Osteocyte (in vitro differentiated cells): Measurements from ENCODE around the gene GMDS. TPM values are rescaled to one million over a fixed set of nuclear protein-coding genes. Genes with fewer than 3 reads are reported as not detected.
A peak's percentile ranks its signal among the peaks of the same experiment; 100 is the strongest.

Experiments used
- DNase-seq: peaks from one replicate; pipeline ENCODE4 v3.0.0; 2021; ENCODE audit warnings: mixed read lengths; ENCODE audit not compliant: unreplicated experiment; ENCODE audit errors: extremely low spot score
- H3K27ac Mint-ChIP-seq: one replicate; pipeline ENCODE4 v1.8.0; 2021; ENCODE audit warnings: mild to moderate bottlenecking, mixed read lengths; ENCODE audit not compliant: unreplicated experiment
- H3K27me3 Mint-ChIP-seq: one replicate; pipeline ENCODE4 v1.8.0; 2021; ENCODE audit warnings: mixed read lengths; ENCODE audit not compliant: unreplicated experiment
- H3K36me3 Mint-ChIP-seq: one replicate; pipeline ENCODE4 v1.8.0; 2021; ENCODE audit warnings: mixed read lengths; ENCODE audit not compliant: unreplicated experiment
- H3K4me1 Mint-ChIP-seq: one replicate; pipeline ENCODE4 v1.8.0; 2021; ENCODE audit warnings: mixed read lengths; ENCODE audit not compliant: unreplicated experiment
- H3K4me3 Mint-ChIP-seq: one replicate; pipeline ENCODE4 v1.8.0; 2021; ENCODE audit warnings: mild to moderate bottlenecking, moderate library complexity, mixed read lengths; ENCODE audit not compliant: unreplicated experiment
- H3K9me3 Mint-ChIP-seq: one replicate; pipeline ENCODE4 v1.8.0; 2021; ENCODE audit warnings: mixed read lengths; ENCODE audit not compliant: unreplicated experiment
- total RNA-seq: library from RNA; stranded (reverse); gene quantifications from 2 replicates; pipeline ENCODE4 v1.2.1, GENCODE V29; 2021
- TF ChIP-seq, protein P1 (sequence below): fragments of 200-600 bp; sonication (generic); IDR thresholded peaks from 2 replicates; pipeline ENCODE4 v1.5.0; 2021; ENCODE audit warnings: antibody characterized with exemption, mild to moderate bottlenecking, moderate library complexity

GMDS gene
- total RNA-seq, 1 donor from 2014 or later = 30.7 TPM

DNA sequence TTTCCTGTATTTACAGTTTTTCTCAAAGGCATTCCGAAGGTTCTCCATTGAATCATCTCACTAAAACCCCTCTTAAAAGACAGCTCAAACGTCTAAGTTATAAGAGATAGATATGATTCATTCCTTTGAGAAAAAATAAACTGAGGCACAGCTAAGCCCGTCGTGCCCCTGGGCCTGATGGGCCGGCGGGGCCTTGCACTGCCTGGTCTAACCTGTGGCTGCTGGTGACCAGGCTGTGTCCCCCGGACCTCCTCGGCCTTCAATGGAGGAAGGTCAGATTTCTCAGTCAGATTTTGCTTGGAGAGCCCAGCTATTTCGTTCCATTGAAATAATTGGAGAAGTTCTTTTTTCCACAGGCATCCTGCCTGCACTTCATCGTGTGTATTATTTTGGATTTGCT, 647.0 kb downstream of the GMDS start:
- H3K4me1 Mint-ChIP-seq = peaks cover 17% of the 10 kb centered on the region
- H3K36me3 Mint-ChIP-seq = no peaks in the 10 kb centered on the region
- H3K27ac Mint-ChIP-seq = no peak overlapping the region
- H3K4me3 Mint-ChIP-seq = no peak overlapping the region
- DNase-seq = no peak
- no peaks in the 10 kb centered on the region for H3K9me3 Mint-ChIP-seq
- TF ChIP-seq, protein P1, sequence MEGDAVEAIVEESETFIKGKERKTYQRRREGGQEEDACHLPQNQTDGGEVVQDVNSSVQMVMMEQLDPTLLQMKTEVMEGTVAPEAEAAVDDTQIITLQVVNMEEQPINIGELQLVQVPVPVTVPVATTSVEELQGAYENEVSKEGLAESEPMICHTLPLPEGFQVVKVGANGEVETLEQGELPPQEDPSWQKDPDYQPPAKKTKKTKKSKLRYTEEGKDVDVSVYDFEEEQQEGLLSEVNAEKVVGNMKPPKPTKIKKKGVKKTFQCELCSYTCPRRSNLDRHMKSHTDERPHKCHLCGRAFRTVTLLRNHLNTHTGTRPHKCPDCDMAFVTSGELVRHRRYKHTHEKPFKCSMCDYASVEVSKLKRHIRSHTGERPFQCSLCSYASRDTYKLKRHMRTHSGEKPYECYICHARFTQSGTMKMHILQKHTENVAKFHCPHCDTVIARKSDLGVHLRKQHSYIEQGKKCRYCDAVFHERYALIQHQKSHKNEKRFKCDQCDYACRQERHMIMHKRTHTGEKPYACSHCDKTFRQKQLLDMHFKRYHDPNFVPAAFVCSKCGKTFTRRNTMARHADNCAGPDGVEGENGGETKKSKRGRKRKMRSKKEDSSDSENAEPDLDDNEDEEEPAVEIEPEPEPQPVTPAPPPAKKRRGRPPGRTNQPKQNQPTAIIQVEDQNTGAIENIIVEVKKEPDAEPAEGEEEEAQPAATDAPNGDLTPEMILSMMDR = no peak
- peaks cover 4% of the 10 kb centered on the region for H3K27me3 Mint-ChIP-seq

DNA sequence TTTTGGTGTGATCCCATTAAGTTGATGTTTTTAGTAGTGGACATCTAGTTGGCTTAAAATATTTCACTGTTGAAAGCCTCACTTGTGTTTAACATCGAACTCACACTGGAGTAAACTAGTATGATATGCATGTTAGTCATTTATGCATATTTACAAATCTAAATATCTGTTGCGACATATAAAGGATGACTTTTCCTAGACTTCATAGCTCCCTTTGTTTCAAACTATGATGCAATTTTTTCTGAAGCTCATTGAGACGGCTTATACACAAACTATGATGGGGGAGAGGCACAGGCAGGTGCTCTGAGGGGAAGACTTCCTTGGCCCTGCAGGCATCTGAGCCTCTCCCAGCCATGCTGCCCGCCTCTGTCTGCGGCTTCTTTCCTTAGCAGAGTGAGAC, 647.5 kb downstream of the GMDS start:
- TF ChIP-seq, protein P1 = no peak
- Mint-ChIP-seq H3K4me3 (no peak overlapping the region), H3K9me3 (no peaks in the 10 kb centered on the region), H3K27me3 (peaks cover 4% of the 10 kb centered on the region), H3K27ac (no peak overlapping the region), H3K36me3 (no peaks in the 10 kb centered on the region), H3K4me1 (peaks cover 17% of the 10 kb centered on the region)
- no peak for DNase-seq

DNA sequence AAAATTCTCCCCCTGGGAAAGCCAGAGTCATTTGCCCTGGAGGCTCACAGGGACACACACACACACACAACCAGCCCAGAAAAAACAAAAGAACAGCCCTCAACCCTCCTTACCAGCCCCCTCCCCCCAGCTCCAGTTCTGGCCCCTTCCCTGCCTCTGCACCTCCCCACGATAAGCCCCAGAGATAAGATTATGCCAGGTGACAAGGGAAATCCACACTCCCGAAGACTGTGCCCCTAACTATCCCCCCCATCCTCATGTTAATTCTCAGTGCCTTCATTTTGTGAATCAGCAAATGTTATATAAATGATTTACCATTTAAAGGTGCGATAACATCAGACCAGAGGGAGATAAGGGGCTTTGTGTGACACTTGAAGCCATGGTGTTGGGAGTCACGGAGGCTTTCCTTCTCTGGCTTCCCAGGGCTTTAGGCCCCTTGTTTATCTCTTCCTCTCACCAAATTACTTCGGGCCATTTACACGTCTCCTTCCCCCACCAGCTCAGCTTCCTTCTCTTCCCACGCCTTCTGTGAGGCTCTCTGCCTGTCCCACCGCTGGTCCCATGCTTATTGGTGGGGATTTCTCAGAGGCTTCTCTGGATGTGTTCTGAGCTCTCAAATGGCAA, 648.2 kb downstream of the GMDS start:
- Mint-ChIP-seq H3K36me3 (no peaks in the 10 kb centered on the region), H3K27me3 (peaks cover 4% of the 10 kb centered on the region), H3K4me1 (peaks cover 17% of the 10 kb centered on the region), H3K4me3 (no peak overlapping the region), H3K9me3 (no peaks in the 10 kb centered on the region), H3K27ac (no peak overlapping the region)
- TF ChIP-seq, protein P1 = no peak
- no peak for DNase-seq

DNA sequence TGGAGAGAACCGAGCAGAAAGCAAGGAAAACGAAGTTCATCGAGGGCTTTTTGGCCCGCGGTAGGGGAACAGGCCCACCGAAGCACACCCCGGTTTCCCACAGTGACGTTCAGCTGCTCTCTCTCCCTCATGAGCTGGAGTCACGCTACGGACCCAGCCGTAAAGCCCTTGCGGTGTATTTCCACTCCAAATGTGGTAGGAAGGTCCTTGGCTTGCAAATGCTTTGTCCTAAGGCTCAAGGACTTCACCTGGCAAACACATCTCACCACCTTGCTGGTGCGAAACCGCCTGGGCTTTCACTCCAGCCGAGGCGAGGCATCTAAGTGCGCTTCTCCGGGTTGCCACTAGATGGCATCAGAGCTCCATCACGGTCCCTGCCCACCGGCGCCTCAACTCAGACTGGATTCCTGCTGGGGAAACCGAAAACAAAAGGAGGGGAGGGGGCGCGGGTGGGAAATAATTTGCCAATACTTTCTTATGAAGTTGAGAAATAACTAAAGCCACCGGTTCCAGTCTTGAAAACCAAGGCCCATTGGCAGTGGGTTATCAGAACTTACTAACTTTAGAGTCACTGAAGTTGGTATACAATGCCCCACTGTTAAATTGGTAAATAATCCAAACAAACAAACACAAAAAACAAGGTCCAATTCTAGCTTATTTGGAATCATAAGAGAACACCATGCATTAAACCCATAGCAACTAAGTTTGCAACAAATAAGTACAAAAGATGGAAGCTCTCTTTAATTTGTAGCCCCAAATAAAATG, 649.1 kb downstream of the GMDS start:
- DNase-seq = no peak
- Mint-ChIP-seq H3K27ac (no peak overlapping the region), H3K4me3 (peak overlapping the region; percentile 43), H3K27me3 (peaks cover 6% of the 10 kb centered on the region), H3K4me1 (peaks cover 17% of the 10 kb centered on the region), H3K9me3 (no peaks in the 10 kb centered on the region), H3K36me3 (no peaks in the 10 kb centered on the region)
- TF ChIP-seq, protein P1 = peak; percentile 97

DNA sequence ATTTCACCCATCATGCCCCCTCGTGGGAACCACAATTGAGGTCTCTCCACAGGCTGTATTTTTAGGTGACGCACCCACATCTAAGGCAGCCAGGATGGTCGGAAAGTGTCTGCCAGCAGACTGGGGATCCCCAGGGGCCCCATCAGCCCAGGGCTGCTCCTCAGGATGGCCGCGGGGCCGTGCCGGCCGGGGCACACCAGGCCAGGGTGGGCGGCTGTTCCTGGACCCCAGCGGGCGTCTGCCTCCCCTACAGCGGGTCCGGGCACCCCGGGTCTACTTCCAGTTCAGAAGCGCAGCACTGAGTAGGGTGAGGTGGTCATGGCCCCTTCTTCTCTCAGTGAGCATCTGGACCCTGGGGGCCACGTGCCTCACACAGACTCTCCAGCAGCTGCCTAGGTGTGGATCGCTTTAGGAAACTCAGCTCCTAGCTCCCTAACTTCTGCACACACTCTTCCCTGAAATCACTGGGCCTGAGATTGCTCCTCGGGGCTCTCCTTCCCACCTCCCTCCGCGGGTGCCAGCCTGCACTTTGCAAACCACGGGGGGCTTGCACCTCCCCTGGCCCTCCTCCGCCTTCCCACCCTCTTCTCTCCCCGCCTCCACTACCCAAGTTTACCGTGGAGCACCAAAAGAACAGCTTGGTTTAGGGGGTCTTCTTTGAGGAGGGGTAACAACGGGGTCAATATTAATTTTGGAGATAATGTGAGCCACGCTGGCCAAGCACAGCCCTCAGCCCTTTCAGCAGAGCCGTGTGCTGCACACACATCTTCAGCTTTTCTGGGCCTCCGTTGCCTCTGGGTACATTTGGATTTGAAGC, 649.9 kb downstream of the GMDS start:
- Mint-ChIP-seq H3K36me3 (no peaks in the 10 kb centered on the region), H3K27ac (no peak overlapping the region), H3K4me3 (peak overlapping the region; percentile 43), H3K4me1 (peaks cover 17% of the 10 kb centered on the region), H3K27me3 (peaks cover 6% of the 10 kb centered on the region), H3K9me3 (no peaks in the 10 kb centered on the region)
- DNase-seq = no peak
- TF ChIP-seq, protein P1 = no peak
